GM18909 (cell line): ENCODE results near the gene C5orf24.
A peak's percentile ranks its signal among the peaks of the same experiment; 100 is the strongest.

Experiments
- ATAC-seq: cut with Tn5 transposase; IDR thresholded peaks from one replicate; pipeline ENCODE4 v1.9.1; 2021; ENCODE audit warnings: mild to moderate bottlenecking; ENCODE audit not compliant: unreplicated experiment, poor library complexity

Gene C5orf24

GRCh38 chr5:134904610-134905245, 59.0 kb downstream of the C5orf24 start, which contains the start of gene PCBD2:
PCBD2 (plus strand) TSS chr5:134905131; CDS start chr5:134905140, 9 bp downstream.
- ATAC-seq: peak; percentile 85

DNA sequence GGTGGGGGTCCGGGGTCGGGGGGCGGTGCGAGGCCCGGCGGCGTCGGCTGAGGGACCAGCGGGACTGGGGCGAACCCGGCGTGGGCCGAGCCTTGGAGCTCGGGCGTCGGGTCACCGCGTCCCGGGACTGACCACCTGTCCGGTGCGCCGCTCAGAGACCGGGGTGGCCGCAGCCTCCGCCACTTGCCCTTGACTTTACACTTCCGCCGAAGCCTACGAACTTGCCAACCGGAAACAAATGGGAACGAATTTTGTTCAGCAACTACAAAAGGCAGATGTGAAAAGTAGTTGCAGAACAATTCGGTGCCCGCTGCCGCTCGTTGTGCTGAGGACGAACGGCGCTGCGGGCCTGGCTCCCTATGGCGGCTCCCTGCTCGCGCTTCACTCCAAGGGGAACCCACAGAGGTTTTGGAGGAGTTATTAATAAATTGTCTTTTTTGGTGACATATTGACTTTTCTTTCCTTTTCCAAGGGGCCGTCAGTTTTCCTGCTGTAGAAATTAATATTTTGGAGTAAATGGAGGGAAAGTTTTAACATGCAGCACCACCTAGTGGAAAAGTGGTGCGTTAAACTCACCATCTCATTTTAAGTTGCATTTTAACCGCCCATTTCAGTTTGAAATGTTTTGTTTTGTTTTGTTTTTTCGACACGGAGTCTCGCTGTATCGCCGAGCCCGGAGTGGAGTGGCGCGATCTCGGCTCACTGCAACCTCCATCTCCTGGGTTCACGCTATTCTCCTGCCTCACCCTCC, 59.7 kb downstream of the C5orf24 start:
- peak; percentile 31 for ATAC-seq

DNA sequence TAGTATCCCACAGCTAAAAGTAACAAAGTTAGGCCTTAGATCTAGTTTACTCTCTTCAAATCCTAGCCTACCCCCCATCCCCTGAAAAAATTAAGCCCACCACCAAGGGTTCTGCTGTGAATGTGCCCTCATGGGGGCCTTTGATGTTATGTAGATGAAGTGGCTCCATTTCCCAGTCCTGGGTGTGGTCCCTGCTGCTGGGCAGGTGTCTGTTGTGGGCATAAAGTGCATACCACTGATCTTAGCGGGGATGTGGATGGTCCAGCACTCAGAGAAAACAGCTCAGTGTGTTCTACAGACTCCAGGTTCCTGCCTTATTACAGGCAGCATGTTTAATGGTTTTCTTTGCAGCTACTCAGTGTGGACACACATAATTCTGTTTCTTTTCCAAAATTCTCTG, 61.0 kb downstream of the C5orf24 start:
- ATAC-seq: no peak
